Measurements from ENCODE around the gene STMP1.
"Not testable (repeated sequence)": the region's sequence is repeated elsewhere in the genome, so short reads cannot be mapped to it uniquely, and the experiment has no call there.

STMP1 gene

GRCh38 chr7:135666156-135666555 is 3.8 kb downstream of the STMP1 start:
- no peak overlapping the region for H3K4me3 ChIP-seq (ENCODE audit: low read depth, low read length)
- peak; percentile 48 for DNase-seq
- H3K27ac ChIP-seq = peak overlapping the region; percentile 51
- TF ChIP-seq CTCF (IDR thresholded peaks at IDR 0.05; ENCODE audit: low read depth, low read length, missing control alignments) = no peak
- H3K36me3 ChIP-seq (replicated peaks) = no peaks in the 10 kb centered on the region
- in situ Hi-C loops (cut with HindIII; ENCODE audit: low pct_ligation_motif_present, low sequenced_read_pairs) = no loop called here
- H3K27me3 ChIP-seq (replicated peaks) = no peaks in the 10 kb centered on the region

GRCh38 chr7:135666846-135667245 is 4.5 kb downstream of the STMP1 start:
- Histone ChIP-seq H3K27ac (no peak overlapping the region), H3K4me3 (ENCODE audit: low read depth, low read length) (no peak overlapping the region), H3K36me3 (replicated peaks) (no peaks in the 10 kb centered on the region), H3K27me3 (replicated peaks) (no peaks in the 10 kb centered on the region)
- in situ Hi-C loops (cut with HindIII; ENCODE audit: low pct_ligation_motif_present, low sequenced_read_pairs) = no loop called here
- TF ChIP-seq CTCF (IDR thresholded peaks at IDR 0.05; ENCODE audit: low read depth, low read length, missing control alignments) = no peak
- no peak for DNase-seq

GRCh38 chr7:135667626-135668025 is 5.3 kb downstream of the STMP1 start:
- DNase-seq; H3K27me3 ChIP-seq (replicated peaks); H3K4me3 ChIP-seq (ENCODE audit: low read depth, low read length); H3K36me3 ChIP-seq (replicated peaks); in situ Hi-C loops (cut with HindIII; ENCODE audit: low pct_ligation_motif_present, low sequenced_read_pairs); H3K27ac ChIP-seq: not testable (repeated sequence)

- H3K36me3 ChIP-seq (replicated peaks); H3K4me3 ChIP-seq (ENCODE audit: low read depth, low read length); in situ Hi-C loops (cut with HindIII; ENCODE audit: low pct_ligation_motif_present, low sequenced_read_pairs); H3K27me3 ChIP-seq (replicated peaks); DNase-seq: not testable (repeated sequence)
- H3K27ac ChIP-seq = peak overlapping the region; percentile 13
Observed at GRCh38 chr7:135668852-135669395, 6.6 kb downstream of the STMP1 start.

GRCh38 chr7:135669774-135670173 is 7.5 kb downstream of the STMP1 start:
- Histone ChIP-seq H3K27ac (peak overlapping the region; percentile 56), H3K4me3 (ENCODE audit: low read depth, low read length) (no peak overlapping the region), H3K27me3 (replicated peaks) (no peaks in the 10 kb centered on the region), H3K36me3 (replicated peaks) (no peaks in the 10 kb centered on the region)
- DNase-seq = no peak
- TF ChIP-seq CTCF (IDR thresholded peaks at IDR 0.05; ENCODE audit: low read depth, low read length, missing control alignments) = no peak
- in situ Hi-C loops (cut with HindIII; ENCODE audit: low pct_ligation_motif_present, low sequenced_read_pairs) = no loop called here

- in situ Hi-C loops (cut with HindIII; ENCODE audit: low pct_ligation_motif_present, low sequenced_read_pairs) = no loop called here
- H3K27me3 ChIP-seq (replicated peaks) = no peaks in the 10 kb centered on the region
- H3K4me3 ChIP-seq (ENCODE audit: low read depth, low read length) = no peak overlapping the region
- H3K36me3 ChIP-seq (replicated peaks) = no peaks in the 10 kb centered on the region
- peak; percentile 69 for DNase-seq
- H3K27ac ChIP-seq = peak overlapping the region; percentile 56
- TF ChIP-seq CTCF (IDR thresholded peaks at IDR 0.05; ENCODE audit: low read depth, low read length, missing control alignments) = no peak
Observed at GRCh38 chr7:135670179-135670578, 7.9 kb downstream of the STMP1 start.
